Suprapubic skin (tissue), 4 donors: Measurements from ENCODE around the gene FRMD8. TPM values are rescaled to one million over a fixed set of nuclear protein-coding genes. Genes with fewer than 3 reads are reported as not detected.
A peak's percentile ranks its signal among the peaks of the same experiment; 100 is the strongest.

ENCODE experiments used
- DNase-seq, 2 donors: peaks; one replicate each; pipeline ENCODE4 v3.0.0-alpha.2; 2019; ENCODE audit warnings: low spot score in 2 of 2
- H3K27ac ChIP-seq: fragments of 200-600 bp; sonication (generic); one replicate; pipeline ENCODE4 v1.5.1; 2019
- H3K27me3 ChIP-seq: fragments of 200-600 bp; sonication (generic); one replicate; pipeline ENCODE4 v1.5.1; 2019
- H3K36me3 ChIP-seq: fragments of 200-600 bp; sonication (generic); one replicate; pipeline ENCODE4 v1.5.1; 2019
- H3K4me1 ChIP-seq: fragments of 200-600 bp; sonication (generic); one replicate; pipeline ENCODE4 v1.5.1; 2019
- H3K4me3 ChIP-seq: fragments of 200-600 bp; sonication (generic); one replicate; pipeline ENCODE4 v1.5.1; 2019; ENCODE audit warnings: mild to moderate bottlenecking
- H3K9me3 ChIP-seq: fragments of 200-600 bp; sonication (generic); one replicate; pipeline ENCODE4 v1.5.1; 2019
- EP300 ChIP-seq: sonication (generic); formaldehyde crosslinking; IDR thresholded peaks from one replicate; pipeline ENCODE4 v1.6.1; 2017; ENCODE audit warnings: antibody characterized with exemption
- POLR2A ChIP-seq, 2 donors: fragments of 450-650 bp; IDR thresholded peaks; one replicate each; pipeline ENCODE4 v1.6.1; 2017; ENCODE audit warnings: antibody characterized with exemption in 2 of 2, mild to moderate bottlenecking in 2 of 2, moderate library complexity in 2 of 2
- POLR2AphosphoS5 ChIP-seq, 3 donors: sonication (generic); formaldehyde crosslinking; IDR thresholded peaks; one replicate each; pipeline ENCODE4 v1.6.1; 2017; ENCODE audit warnings: antibody characterized with exemption in 3 of 3
- WGBS: methylation state at CpG from one replicate; pipeline ENCODE4 v1.1.5; 2018; 5-methylcytosine and 5-hydroxymethylcytosine counted together
- total RNA-seq, 4 donors: library from RNA; depleted of rRNA; stranded (reverse); fragments of >200 nt; gene quantifications; one replicate each; pipeline ENCODE4 v1.1.0, GENCODE V29; 2016
- TF ChIP-seq, protein P1 (sequence below), 2 donors: fragments of 200-600 bp in 1 of 2; fragments of 450-650 bp in 1 of 2; sonication (generic) in 1 of 2; IDR thresholded peaks; one replicate each; pipeline ENCODE4 v1.5.1; 2016 to 2019; ENCODE audit warnings: antibody characterized with exemption in 2 of 2, mild to moderate bottlenecking in 1 of 2, moderate library complexity in 1 of 2

Gene FRMD8
- total RNA-seq, 4 donors from 2014 or later, result 56.2 to 107 (median 81.5) TPM

DNA sequence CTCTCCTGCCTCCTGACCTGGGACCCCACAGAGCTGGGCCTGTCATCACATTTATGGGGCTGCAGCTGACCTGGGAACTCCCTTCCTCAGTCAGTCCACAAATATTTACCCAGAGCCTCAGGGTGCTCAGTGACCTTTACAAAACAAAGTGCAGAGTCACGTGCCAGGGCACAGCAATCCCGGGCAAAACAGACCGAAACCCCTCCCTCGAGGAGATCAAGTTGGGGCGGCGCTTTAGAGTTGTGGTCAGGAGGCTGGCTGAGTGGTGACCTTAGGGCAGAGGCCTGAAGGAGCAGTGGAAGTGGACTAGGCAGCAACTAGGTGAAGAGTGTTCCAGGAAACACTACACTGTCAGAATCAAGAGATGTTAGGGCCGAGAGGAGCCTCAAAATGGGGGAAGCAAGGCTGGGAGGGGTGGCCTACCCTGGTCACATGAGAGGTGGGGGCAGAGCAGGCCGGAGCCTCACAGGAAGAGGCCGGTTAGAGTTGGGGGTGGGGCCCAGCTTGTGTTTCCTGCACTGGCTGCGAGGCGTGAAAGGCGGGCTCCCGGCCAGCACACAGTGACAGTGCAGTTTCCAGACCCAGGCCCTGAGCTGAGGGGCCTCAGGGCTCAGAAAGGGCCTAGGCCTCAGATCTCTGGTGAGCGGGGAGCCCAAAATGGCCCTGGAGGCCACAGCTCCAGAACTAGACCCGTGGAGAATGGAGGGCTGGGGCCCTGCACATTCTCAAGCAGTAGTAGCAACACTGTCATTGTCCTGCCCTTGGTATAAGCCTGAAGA, 32.4 kb downstream of the FRMD8 start:
- WGBS, result under 1% methylated on average over 14 of the region's 15 CpGs
- peak overlapping the region; percentile 91 for H3K4me3 ChIP-seq
- no peaks in the 10 kb centered on the region for H3K27me3 ChIP-seq
- DNase-seq, result peak; percentile 99
- no peaks in the 10 kb centered on the region for H3K9me3 ChIP-seq
- H3K27ac ChIP-seq, result peak overlapping the region; percentile 98
- TF ChIP-seq POLR2A (IDR thresholded peaks at IDR 0.05) (peak; percentile 5 to 88), POLR2AphosphoS5 (IDR thresholded peaks at IDR 0.05) (peak; percentile 45 to 98 (median 60)), EP300 (no peak)
- TF ChIP-seq, protein P1, sequence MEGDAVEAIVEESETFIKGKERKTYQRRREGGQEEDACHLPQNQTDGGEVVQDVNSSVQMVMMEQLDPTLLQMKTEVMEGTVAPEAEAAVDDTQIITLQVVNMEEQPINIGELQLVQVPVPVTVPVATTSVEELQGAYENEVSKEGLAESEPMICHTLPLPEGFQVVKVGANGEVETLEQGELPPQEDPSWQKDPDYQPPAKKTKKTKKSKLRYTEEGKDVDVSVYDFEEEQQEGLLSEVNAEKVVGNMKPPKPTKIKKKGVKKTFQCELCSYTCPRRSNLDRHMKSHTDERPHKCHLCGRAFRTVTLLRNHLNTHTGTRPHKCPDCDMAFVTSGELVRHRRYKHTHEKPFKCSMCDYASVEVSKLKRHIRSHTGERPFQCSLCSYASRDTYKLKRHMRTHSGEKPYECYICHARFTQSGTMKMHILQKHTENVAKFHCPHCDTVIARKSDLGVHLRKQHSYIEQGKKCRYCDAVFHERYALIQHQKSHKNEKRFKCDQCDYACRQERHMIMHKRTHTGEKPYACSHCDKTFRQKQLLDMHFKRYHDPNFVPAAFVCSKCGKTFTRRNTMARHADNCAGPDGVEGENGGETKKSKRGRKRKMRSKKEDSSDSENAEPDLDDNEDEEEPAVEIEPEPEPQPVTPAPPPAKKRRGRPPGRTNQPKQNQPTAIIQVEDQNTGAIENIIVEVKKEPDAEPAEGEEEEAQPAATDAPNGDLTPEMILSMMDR (IDR thresholded peaks at IDR 0.05), result no peak
- peaks cover 2% of the 10 kb centered on the region for H3K36me3 ChIP-seq
- H3K4me1 ChIP-seq, result peaks cover 68% of the 10 kb centered on the region

DNA sequence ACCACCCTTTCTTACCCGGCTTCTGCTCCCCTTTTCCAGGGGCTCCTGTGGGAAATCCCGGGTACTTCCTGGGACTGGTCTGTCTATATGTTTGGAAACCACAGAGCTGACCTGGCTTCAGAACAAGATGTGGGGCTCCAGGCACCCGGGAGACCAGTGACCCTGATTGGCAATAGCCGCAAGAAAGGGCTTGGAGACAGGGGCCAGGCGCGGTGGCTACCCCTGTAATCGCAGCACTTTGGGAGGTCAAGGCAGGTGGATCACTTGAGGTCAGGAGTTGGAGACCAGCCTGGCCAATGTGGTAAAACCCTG, 33.0 kb downstream of the FRMD8 start:
- peak; percentile 75 to 78 for DNase-seq
- Histone ChIP-seq H3K27ac (peak overlapping the region; percentile 98), H3K27me3 (no peaks in the 10 kb centered on the region), H3K4me1 (peaks cover 67% of the 10 kb centered on the region), H3K9me3 (no peaks in the 10 kb centered on the region), H3K36me3 (no peaks in the 10 kb centered on the region), H3K4me3 (peak overlapping the region; percentile 91)
- 21% methylated on average over 6 of the region's 7 CpGs for WGBS
- TF ChIP-seq EP300, result no peak
- TF ChIP-seq, protein P1 (IDR thresholded peaks at IDR 0.05), result no peak
- TF ChIP-seq POLR2AphosphoS5 (IDR thresholded peaks at IDR 0.05), result no peak

DNA sequence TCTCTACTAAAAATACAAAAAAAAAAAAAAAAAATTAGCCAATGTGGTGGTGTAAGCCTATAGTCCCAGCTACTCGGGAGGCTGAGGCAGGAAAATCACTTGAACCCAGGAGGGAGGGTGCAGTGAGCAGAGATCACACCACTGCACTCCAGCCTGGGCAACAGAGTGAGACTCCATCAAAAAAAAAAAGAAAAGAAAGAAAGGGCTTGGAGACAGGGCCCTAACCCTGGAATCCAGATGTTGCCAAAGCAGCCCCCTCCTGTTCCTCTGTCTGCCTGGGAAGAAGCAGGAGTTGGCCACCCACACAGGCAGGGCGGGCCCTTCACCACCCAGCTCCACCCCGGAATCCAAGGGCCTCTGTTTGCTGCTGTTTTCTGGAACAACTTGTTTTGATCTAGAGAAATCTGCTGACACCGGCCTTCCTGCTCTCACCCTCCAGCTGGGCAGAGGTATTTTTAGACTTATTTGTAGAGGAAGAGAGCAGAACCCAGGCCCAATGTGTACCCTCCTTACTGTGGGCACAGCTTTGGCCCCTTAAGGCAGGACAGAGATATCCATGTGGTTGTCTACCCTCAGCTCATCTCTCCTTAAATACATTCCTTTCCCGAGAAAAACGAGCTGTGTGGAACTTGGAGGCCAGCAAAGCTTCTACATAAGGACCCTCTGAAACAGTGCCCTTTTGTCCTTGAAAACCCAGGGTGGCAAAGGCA, 33.5 kb downstream of the FRMD8 start:
- Histone ChIP-seq H3K9me3 (no peaks in the 10 kb centered on the region), H3K36me3 (peaks cover 3% of the 10 kb centered on the region), H3K4me1 (peaks cover 67% of the 10 kb centered on the region), H3K27ac (peak overlapping the region; percentile 98), H3K27me3 (no peaks in the 10 kb centered on the region), H3K4me3 (peak overlapping the region; percentile 91)
- WGBS, result 1% methylated on average over 6 of the region's 6 CpGs
- peak; percentile 97 for DNase-seq
- TF ChIP-seq POLR2A (IDR thresholded peaks at IDR 0.05) (peak in 1 of 2 donors; percentile 80), POLR2AphosphoS5 (IDR thresholded peaks at IDR 0.05) (peak; percentile 52 to 89 (median 74)), EP300 (no peak)
- TF ChIP-seq, protein P1 (IDR thresholded peaks at IDR 0.05), result no peak

DNA sequence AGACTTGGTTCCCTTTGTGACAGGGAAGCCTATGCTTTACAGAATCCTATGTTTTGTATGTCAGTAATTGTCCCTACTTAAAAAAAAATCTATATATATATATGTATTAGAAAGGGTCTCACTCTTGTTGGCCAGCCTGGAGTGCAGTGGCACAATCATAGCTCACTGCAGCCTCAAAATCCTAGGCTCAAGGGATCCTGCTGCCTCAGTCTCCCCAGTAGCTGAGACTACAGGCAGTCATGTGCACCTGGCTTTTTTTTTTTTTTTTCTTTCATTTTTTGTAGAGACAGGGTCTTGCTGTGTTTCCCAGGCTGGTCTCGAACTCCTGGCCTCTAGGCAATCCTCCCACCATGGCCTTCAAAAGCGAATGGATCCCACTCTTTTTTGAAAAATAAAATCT, 34.1 kb downstream of the FRMD8 start:
- no peak for DNase-seq
- TF ChIP-seq POLR2AphosphoS5 (IDR thresholded peaks at IDR 0.05) (no peak), EP300 (no peak), POLR2A (IDR thresholded peaks at IDR 0.05) (no peak)
- TF ChIP-seq, protein P1 (IDR thresholded peaks at IDR 0.05), result no peak
- H3K27me3 ChIP-seq, result no peaks in the 10 kb centered on the region
- no peaks in the 10 kb centered on the region for H3K9me3 ChIP-seq
- peak overlapping the region; percentile 98 for H3K27ac ChIP-seq
- H3K4me1 ChIP-seq, result peaks cover 61% of the 10 kb centered on the region
- peak overlapping the region; percentile 91 for H3K4me3 ChIP-seq
- H3K36me3 ChIP-seq, result peaks cover 9% of the 10 kb centered on the region
- 35% methylated on average over 2 of the region's 2 CpGs for WGBS
